ENCODE data around the gene ZNF484.
"Not testable (repeated sequence)": the region's sequence is repeated elsewhere in the genome, so short reads cannot be mapped to it uniquely, and the experiment has no call there.

- TF ChIP-seq CTCF (IDR thresholded peaks at IDR 0.05; ENCODE audit: insufficient read depth, low read length); POLR2AphosphoS5 (IDR thresholded peaks at IDR 0.05; ENCODE audit: low read depth): not testable (repeated sequence)
Measured at GRCh38 chr9:92819898-92820297, 57.9 kb downstream of the ZNF484 start.

All from HL-60 (cell line).